Prostate gland (tissue), 2 donors: ENCODE data around the gene MAGEA2. TPM values are rescaled to one million over a fixed set of nuclear protein-coding genes. Genes with fewer than 3 reads are reported as not detected.

Experiments used
- total RNA-seq, 2 donors: library from RNA; depleted of rRNA; stranded (reverse); fragments of >200 nt; gene quantifications; one replicate each; pipeline ENCODE4 v1.1.0, GENCODE V29; 2016

Gene MAGEA2
- total RNA-seq, 2 donors from 2014 or later: 7.8 TPM; not detected in 1

Other genes with a start within 250 kb of the MAGEA2 start
- 1 to 10 TPM in 1 of 2 donors, not detected in 1; 9.1 TPM for gene GABRQ, start 115.9 kb downstream of the MAGEA2 start, total RNA-seq
- 10 to 100 TPM in 1 of 2 donors, not detected in 1; 10.1 TPM for gene MAGEA3, start 55.0 kb downstream of the MAGEA2 start, total RNA-seq
- not detected for gene CSAG2, start 44.6 kb downstream of the MAGEA2 start, total RNA-seq
- gene MAGEA2B, start 39.2 kb downstream of the MAGEA2 start, total RNA-seq: not detected
- not detected for gene CSAG1, start 20.1 kb downstream of the MAGEA2 start, total RNA-seq
- 1 to 10 TPM in 1 of 2 donors, not detected in 1; 5.6 TPM for gene MAGEA12, start 20.1 kb downstream of the MAGEA2 start, total RNA-seq
- 1 to 10 TPM in 1 of 2 donors, not detected in 1; 2.6 TPM for gene CSAG3, start 5.4 kb upstream of the MAGEA2 start, total RNA-seq
- gene MAGEA6, start 15.8 kb upstream of the MAGEA2 start, total RNA-seq: 1 to 10 TPM in 1 of 2 donors, not detected in 1; 5.3 TPM
- 10 to 100 TPM; 33.6 to 39.8 TPM for gene CETN2, start 76.9 kb upstream of the MAGEA2 start, total RNA-seq
- 10 to 100 TPM; 11.6 to 13.8 TPM for gene NSDHL, start 77.2 kb upstream of the MAGEA2 start, total RNA-seq
- 10 to 100 TPM; 20.3 to 27.1 TPM for gene ZNF185, start 144.2 kb upstream of the MAGEA2 start, total RNA-seq
- gene PNMA5, start 240.3 kb upstream of the MAGEA2 start, total RNA-seq: 1 to 10 TPM in 1 of 2 donors, not detected in 1; 6.5 TPM